Endothelial cell of umbilical vein (primary cell): ENCODE measurements around the gene RORC. TPM values are rescaled to one million over a fixed set of nuclear protein-coding genes. Genes with fewer than 3 reads are reported as not detected.
A peak's percentile ranks its signal among the peaks of the same experiment; 100 is the strongest.

ENCODE experiments used
- BruUV-seq: library from RNA; stranded (reverse); fragments of 400-500 nt; replicated peaks from 2 replicates; lab custom pipeline; 2021; lab: Mats Ljungman, UMichigan
- CTCF ChIA-PET: fragments of 300-600, 350-600 bp; sonication (Branson Sonifier 250); formaldehyde crosslinking; loops from one replicate; lab custom pipeline; 2021; ENCODE audit warnings: antibody characterized with exemption, inconsistent platforms; lab: Charles Lee
- POLR2A ChIA-PET: fragments of 300-600, 350-600 bp; sonication (Branson Sonifier 250); formaldehyde crosslinking; loops from one replicate; lab custom pipeline; 2021; ENCODE audit warnings: antibody characterized with exemption, inconsistent platforms; lab: Charles Lee
- DNase-seq: peaks from one replicate; pipeline ENCODE4 v3.0.0-alpha.2; 2011; ENCODE audit warnings: low read depth, low spot score
- FAIRE-seq: peaks from 2 replicates; lab custom pipeline; 2011; peaks lifted over from hg19 to GRCh38; lab: Jason Lieb, UNC
- H2AFZ ChIP-seq: 2 replicates; pipeline ENCODE4 v1.6.0; 2012; ENCODE audit warnings: low read depth, low read length, control low read depth, inconsistent platforms
- H3K27ac ChIP-seq: 2 replicates; pipeline ENCODE4 v1.5.1; 2011; ENCODE audit warnings: low read depth, mild to moderate bottlenecking, control low read depth, low read length, moderate library complexity; ENCODE audit not compliant: insufficient read depth
- H3K27me3 ChIP-seq, 2 experiments: 2 replicates each; pipeline versions ENCODE4 v1.6.0 to v1.6.1; 2011; ENCODE audit warnings: low read length in 2 of 2, mixed read lengths in 1 of 2; ENCODE audit not compliant: control insufficient read depth in 2 of 2, insufficient read depth in 2 of 2
- H3K36me3 ChIP-seq, 2 experiments: 2 replicates in 1 of 2; 3 replicates in 1 of 2; pipeline ENCODE4 v1.5.1; 2011; ENCODE audit warnings: low read length in 2 of 2, mild to moderate bottlenecking in 1 of 2, moderate library complexity in 1 of 2; ENCODE audit not compliant: control insufficient read depth in 2 of 2, insufficient read depth in 2 of 2; ENCODE audit errors: extremely low read depth in 1 of 2
- H3K4me1 ChIP-seq: 3 replicates; pipeline ENCODE4 v1.5.1; 2011; ENCODE audit warnings: mild to moderate bottlenecking, low read length; ENCODE audit not compliant: control insufficient read depth, insufficient read depth; ENCODE audit errors: extremely low read depth
- H3K4me2 ChIP-seq: 2 replicates; pipeline ENCODE4 v1.6.1; 2011; ENCODE audit warnings: low read length, control low read depth, mixed read lengths; ENCODE audit not compliant: insufficient read depth
- H3K4me3 ChIP-seq, 3 experiments: fragments of 200-600 bp in 1 of 3; sonication (generic), shearing (Covaris generic) in 1 of 3; replicated peaks in 1 of 3; 2 replicates each; pipeline ENCODE4 v1.5.1; 2011 to 2016; ENCODE audit warnings: control low read depth in 3 of 3, low read length in 3 of 3, mild to moderate bottlenecking in 2 of 3, inconsistent platforms in 1 of 3, low read depth in 1 of 3, moderate library complexity in 1 of 3; ENCODE audit not compliant: insufficient read depth in 1 of 3
- H3K79me2 ChIP-seq: 2 replicates; pipeline ENCODE4 v1.6.0; 2012; ENCODE audit warnings: low read length, inconsistent platforms; ENCODE audit not compliant: control insufficient read depth, insufficient read depth
- H3K9ac ChIP-seq: replicated peaks from 2 replicates; pipeline ENCODE3; 2011; ENCODE audit warnings: low read length, control low read depth; ENCODE audit not compliant: insufficient read depth; ENCODE audit errors: extremely low read depth
- H3K9me1 ChIP-seq: replicated peaks from 3 replicates; pipeline ENCODE4 v1.6.0; 2011; ENCODE audit warnings: mild to moderate bottlenecking, low read length; ENCODE audit not compliant: control insufficient read depth, insufficient read depth; ENCODE audit errors: extremely low read depth
- H3K9me3 ChIP-seq: replicated peaks from 2 replicates; pipeline ENCODE4 v1.5.1; 2012; ENCODE audit warnings: low read length, inconsistent platforms; ENCODE audit not compliant: control insufficient read depth, insufficient read depth
- H4K20me1 ChIP-seq: replicated peaks from 2 replicates; pipeline ENCODE3; 2011; ENCODE audit warnings: mild to moderate bottlenecking, low read length; ENCODE audit not compliant: control insufficient read depth, insufficient read depth; ENCODE audit errors: extremely low read depth
- EZH2 ChIP-seq: IDR thresholded peaks from 2 replicates; pipeline ENCODE4 v1.6.1; 2012; ENCODE audit warnings: borderline replicate concordance, low read depth, mild to moderate bottlenecking, moderate library complexity, low read length, inconsistent platforms; ENCODE audit not compliant: severe bottlenecking
- FOS ChIP-seq: IDR thresholded peaks from 2 replicates; pipeline ENCODE4 v1.6.1; 2011; ENCODE audit warnings: mild to moderate bottlenecking, low read length, moderate library complexity, borderline replicate concordance; ENCODE audit not compliant: insufficient read depth
- GATA2 ChIP-seq: IDR thresholded peaks from 2 replicates; pipeline ENCODE4 v1.7.0; 2011; ENCODE audit warnings: low read depth, mild to moderate bottlenecking, moderate library complexity, mixed read lengths, low read length; ENCODE audit not compliant: insufficient read length, insufficient read depth
- JUN ChIP-seq: IDR thresholded peaks from 2 replicates; pipeline ENCODE4 v1.6.1; 2011; ENCODE audit warnings: borderline replicate concordance, low read depth; ENCODE audit not compliant: insufficient read length, insufficient read depth
- MYC ChIP-seq: IDR thresholded peaks from one replicate; pipeline ENCODE4 v1.6.1; 2011; ENCODE audit warnings: mild to moderate bottlenecking, low read depth, low read length
- POLR2A ChIP-seq: IDR thresholded peaks from 2 replicates; pipeline ENCODE4 v1.6.1; 2012; ENCODE audit warnings: low read depth, mild to moderate bottlenecking, control low read depth, low read length
- POLR2AphosphoS5 ChIP-seq: IDR thresholded peaks from 2 replicates; pipeline ENCODE4 v1.6.1; 2012; ENCODE audit warnings: low read depth, mild to moderate bottlenecking, control low read depth, low read length, moderate library complexity; ENCODE audit not compliant: insufficient read depth
- dilution Hi-C: fragments of 300-500 bp; cut with MboI; formaldehyde crosslinking; loops from one replicate; pipeline ENCODE4 v1.15.0; 2019; ENCODE audit warnings: low sequenced_read_pairs; ENCODE audit not compliant: extremely low pct_ligation_motif_present
- intact Hi-C: fragments of 100-400 bp; cut with micrococcal nuclease; formaldehyde crosslinking; loops from one replicate; pipeline ENCODE4 v1.10.0; 2022
- polyA plus RNA-seq, 4 experiments: library from polyadenylated mRNA; depleted of rRNA in 3 of 4; stranded (reverse) in 3 of 4; unstranded in 1 of 4; fragments of >200 nt; gene quantifications; 2 replicates each; pipeline versions ENCODE4 v1.2.1 to v1.2.3, GENCODE V29; 2011 to 2012; ENCODE audit warnings: missing spikeins in 1 of 4
- total RNA-seq: library from RNA; stranded (reverse); gene quantifications from 2 replicates; pipeline ENCODE4 v1.2.3, GENCODE V29; 2021
- TF ChIP-seq, protein P1 (sequence below): IDR thresholded peaks from 2 replicates; pipeline ENCODE4 v1.6.1; 2011; ENCODE audit not compliant: insufficient read depth, insufficient read length
- TF ChIP-seq, protein P2 (sequence below), 2 donors: IDR thresholded peaks; 1 replicate in 1 of 2; 2 replicates in 1 of 2; pipeline ENCODE4 v1.5.1; 2011; ENCODE audit warnings: low read length in 2 of 2, mild to moderate bottlenecking in 2 of 2, moderate library complexity in 2 of 2, control low read depth in 1 of 2, inconsistent platforms in 1 of 2, low read depth in 1 of 2; ENCODE audit not compliant: insufficient read depth in 1 of 2; ENCODE audit errors: extremely low read depth in 1 of 2

The RORC gene
- total and polyA plus RNA-seq, 2 donors (not counting 3 experiments of a cell fraction or from before 2014, with no cell fraction given) = not detected

DNA sequence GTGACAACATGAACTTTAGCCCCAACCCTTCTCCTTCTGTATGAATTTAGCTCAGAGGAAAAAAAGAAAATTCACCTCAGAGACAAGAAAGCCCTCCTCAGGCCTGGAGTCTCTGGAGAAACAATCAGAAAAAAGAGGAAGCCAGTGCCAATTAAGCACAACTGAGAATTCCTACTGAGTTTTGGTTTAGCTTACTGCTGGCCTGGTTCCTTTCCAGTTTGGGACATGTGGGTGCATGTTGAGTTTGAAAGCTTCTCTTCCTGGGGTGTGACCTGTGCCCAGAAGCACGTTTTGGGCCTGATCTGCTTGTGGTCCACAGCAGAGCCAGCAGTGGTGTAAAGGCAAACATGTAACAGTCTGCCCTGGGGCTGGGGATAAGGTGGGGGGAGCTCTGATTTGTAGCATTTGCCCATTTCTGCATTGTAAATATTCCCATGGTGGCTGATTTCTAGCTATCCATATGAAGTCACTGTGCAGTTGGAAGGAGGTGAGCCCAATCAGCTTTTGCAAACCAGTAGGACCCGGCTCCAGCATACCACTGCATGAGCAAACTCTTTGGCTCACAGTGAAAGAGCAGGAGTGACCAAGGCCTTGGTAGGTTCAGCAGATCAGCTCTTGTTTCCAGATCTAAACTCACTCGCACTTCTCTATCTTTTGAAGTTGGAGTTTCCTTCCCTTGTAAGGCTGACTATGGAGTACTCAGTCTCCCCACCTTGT, 26.6 kb upstream of the RORC start:
- H3K36me3 ChIP-seq = no peaks in the 10 kb centered on the region
- dilution Hi-C loops (no loop called here), intact Hi-C loops (no loop called here)
- TF ChIP-seq FOS (no peak), POLR2A (no peak), MYC (no peak), POLR2AphosphoS5 (no peak), EZH2 (no peak), GATA2 (no peak), JUN (no peak)
- TF ChIP-seq, protein P1, sequence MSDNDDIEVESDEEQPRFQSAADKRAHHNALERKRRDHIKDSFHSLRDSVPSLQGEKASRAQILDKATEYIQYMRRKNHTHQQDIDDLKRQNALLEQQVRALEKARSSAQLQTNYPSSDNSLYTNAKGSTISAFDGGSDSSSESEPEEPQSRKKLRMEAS = no peak
- TF ChIP-seq, protein P2, sequence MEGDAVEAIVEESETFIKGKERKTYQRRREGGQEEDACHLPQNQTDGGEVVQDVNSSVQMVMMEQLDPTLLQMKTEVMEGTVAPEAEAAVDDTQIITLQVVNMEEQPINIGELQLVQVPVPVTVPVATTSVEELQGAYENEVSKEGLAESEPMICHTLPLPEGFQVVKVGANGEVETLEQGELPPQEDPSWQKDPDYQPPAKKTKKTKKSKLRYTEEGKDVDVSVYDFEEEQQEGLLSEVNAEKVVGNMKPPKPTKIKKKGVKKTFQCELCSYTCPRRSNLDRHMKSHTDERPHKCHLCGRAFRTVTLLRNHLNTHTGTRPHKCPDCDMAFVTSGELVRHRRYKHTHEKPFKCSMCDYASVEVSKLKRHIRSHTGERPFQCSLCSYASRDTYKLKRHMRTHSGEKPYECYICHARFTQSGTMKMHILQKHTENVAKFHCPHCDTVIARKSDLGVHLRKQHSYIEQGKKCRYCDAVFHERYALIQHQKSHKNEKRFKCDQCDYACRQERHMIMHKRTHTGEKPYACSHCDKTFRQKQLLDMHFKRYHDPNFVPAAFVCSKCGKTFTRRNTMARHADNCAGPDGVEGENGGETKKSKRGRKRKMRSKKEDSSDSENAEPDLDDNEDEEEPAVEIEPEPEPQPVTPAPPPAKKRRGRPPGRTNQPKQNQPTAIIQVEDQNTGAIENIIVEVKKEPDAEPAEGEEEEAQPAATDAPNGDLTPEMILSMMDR (IDR thresholded peaks at IDR 0.05; ENCODE audit: extremely low read depth in 1 of 2, insufficient read depth in 1 of 2, low read depth in 1 of 2, low read length in 2 of 2) = no peak
- no peak overlapping the region for H3K4me2 ChIP-seq
- ChIA-PET CTCF (interaction anchor here (1.4 to 3.9 kb wide), 4 partner anchors 10 to 24 kb away, joined by 3 to 22 read pairs (median 8); no protein-coding TSS in a partner anchor), POLR2A (no interaction called here)
- peak; percentile 75 for FAIRE-seq
- H2AFZ ChIP-seq = peak overlapping the region; percentile 0
- H3K9me1 ChIP-seq = no peaks in the 10 kb centered on the region
- no TSS peak for BruUV-seq
- peaks cover 7% of the 10 kb centered on the region for H3K4me1 ChIP-seq
- H3K4me3 ChIP-seq = no peak overlapping the region
- peaks cover 0 to under 1% of the 10 kb centered on the region in 2 experiments for H3K27me3 ChIP-seq
- H3K27ac ChIP-seq = no peak overlapping the region
- H3K9ac ChIP-seq = no peak overlapping the region
- no peaks in the 10 kb centered on the region for H3K9me3 ChIP-seq
- H4K20me1 ChIP-seq = no peaks in the 10 kb centered on the region
- DNase-seq = no peak
- no peaks in the 10 kb centered on the region for H3K79me2 ChIP-seq
